OCI-LY1 (cell line): ENCODE data around the gene OGFR.
"Not testable (repeated sequence)": the region's sequence is repeated elsewhere in the genome, so short reads cannot be mapped to it uniquely, and the experiment has no call there.

Experiments used
- H2AFZ ChIP-seq: fragments of 200-600 bp; sonication (generic), shearing (Covaris generic); 2 replicates; pipeline ENCODE4 v1.6.0; 2014; ENCODE audit warnings: antibody characterized with exemption, mild to moderate bottlenecking, low read length
- H3F3A ChIP-seq: fragments of 200-600 bp; sonication (generic), shearing (Covaris generic); 2 replicates; pipeline ENCODE4 v1.6.0; 2014; ENCODE audit warnings: mild to moderate bottlenecking, antibody characterized with exemption, low read length, moderate library complexity; ENCODE audit not compliant: insufficient read depth
- H3K27ac ChIP-seq: fragments of 200-600 bp; sonication (generic); 2 replicates; pipeline ENCODE4 v1.5.1; 2014; ENCODE audit warnings: low read length, mixed run types, mild to moderate bottlenecking, low read depth; ENCODE audit not compliant: poor library complexity, severe bottlenecking
- H3K27me3 ChIP-seq: fragments of 200-600 bp; sonication (generic); 2 replicates; pipeline ENCODE4 v1.6.0; 2014; ENCODE audit warnings: antibody characterized with exemption, mild to moderate bottlenecking, low read length, moderate library complexity; ENCODE audit not compliant: insufficient read depth
- H3K36me3 ChIP-seq: fragments of 200-600 bp; sonication (generic); 2 replicates; pipeline ENCODE4 v1.6.1; 2014; ENCODE audit warnings: mild to moderate bottlenecking, antibody characterized with exemption, low read length, moderate library complexity, mixed read lengths; ENCODE audit not compliant: insufficient read depth
- H3K4me1 ChIP-seq: fragments of 200-600 bp; sonication (generic); 2 replicates; pipeline ENCODE4 v1.5.1; 2014; ENCODE audit warnings: mild to moderate bottlenecking, low read length, moderate library complexity; ENCODE audit not compliant: insufficient read depth, severe bottlenecking
- H3K4me2 ChIP-seq: fragments of 200-600 bp; sonication (generic), shearing (Covaris generic); 2 replicates; pipeline ENCODE4 v1.6.1; 2014; ENCODE audit warnings: low read length
- H3K4me3 ChIP-seq: fragments of 200-600 bp; sonication (generic); 2 replicates; pipeline ENCODE4 v1.5.1; 2014; ENCODE audit warnings: low read length, low read depth, mild to moderate bottlenecking, mixed read lengths; ENCODE audit not compliant: poor library complexity, severe bottlenecking
- H3K79me2 ChIP-seq: fragments of 200-600 bp; shearing (Covaris generic); 2 replicates; pipeline ENCODE4 v1.6.1; 2016; ENCODE audit warnings: mixed run types, low read length, mixed read lengths; ENCODE audit not compliant: insufficient read depth
- H3K9ac ChIP-seq: fragments of 200-600 bp; sonication (generic), shearing (Covaris generic); 2 replicates; pipeline ENCODE4 v1.6.1; 2014; ENCODE audit warnings: mild to moderate bottlenecking, low read length, mixed read lengths
- H3K9me2 ChIP-seq: fragments of 200-600 bp; sonication (generic), shearing (Covaris generic); 2 replicates; pipeline ENCODE4 v1.6.1; 2014; ENCODE audit warnings: low read depth, mild to moderate bottlenecking, low read length, mixed read lengths
- H3K9me3 ChIP-seq: fragments of 200-600 bp; shearing (Covaris generic); 2 replicates; pipeline ENCODE4 v1.6.1; 2014; ENCODE audit warnings: low read length, mixed read lengths
- H4K20me1 ChIP-seq: fragments of 200-600 bp; sonication (generic), shearing (Covaris generic); 2 replicates; pipeline ENCODE4 v1.6.0; 2016; ENCODE audit warnings: mild to moderate bottlenecking, low read length; ENCODE audit not compliant: insufficient read depth
- EZH2 ChIP-seq: fragments of 200-600 bp; sonication (generic), shearing (Covaris generic); IDR thresholded peaks from 2 replicates; pipeline ENCODE4 v1.8.0; 2017; ENCODE audit warnings: borderline replicate concordance, mixed run types, mild to moderate bottlenecking, antibody characterized with exemption, low read length, moderate library complexity, mixed read lengths
- TF ChIP-seq, protein P1 (sequence below): fragments of 200-600 bp; sonication (generic), shearing (Covaris generic); IDR thresholded peaks from 2 replicates; pipeline ENCODE4 v1.5.1; 2017; ENCODE audit warnings: mild to moderate bottlenecking, antibody characterized with exemption, low read length, moderate library complexity, mixed read lengths

OGFR gene

GRCh38 chr20:62844182-62844581 is 39.5 kb downstream of the OGFR start:
- no peaks in the 10 kb centered on the region for H4K20me1 ChIP-seq
- no peaks in the 10 kb centered on the region for H3K9me2 ChIP-seq
- no peak overlapping the region for H3K9ac ChIP-seq

DNA sequence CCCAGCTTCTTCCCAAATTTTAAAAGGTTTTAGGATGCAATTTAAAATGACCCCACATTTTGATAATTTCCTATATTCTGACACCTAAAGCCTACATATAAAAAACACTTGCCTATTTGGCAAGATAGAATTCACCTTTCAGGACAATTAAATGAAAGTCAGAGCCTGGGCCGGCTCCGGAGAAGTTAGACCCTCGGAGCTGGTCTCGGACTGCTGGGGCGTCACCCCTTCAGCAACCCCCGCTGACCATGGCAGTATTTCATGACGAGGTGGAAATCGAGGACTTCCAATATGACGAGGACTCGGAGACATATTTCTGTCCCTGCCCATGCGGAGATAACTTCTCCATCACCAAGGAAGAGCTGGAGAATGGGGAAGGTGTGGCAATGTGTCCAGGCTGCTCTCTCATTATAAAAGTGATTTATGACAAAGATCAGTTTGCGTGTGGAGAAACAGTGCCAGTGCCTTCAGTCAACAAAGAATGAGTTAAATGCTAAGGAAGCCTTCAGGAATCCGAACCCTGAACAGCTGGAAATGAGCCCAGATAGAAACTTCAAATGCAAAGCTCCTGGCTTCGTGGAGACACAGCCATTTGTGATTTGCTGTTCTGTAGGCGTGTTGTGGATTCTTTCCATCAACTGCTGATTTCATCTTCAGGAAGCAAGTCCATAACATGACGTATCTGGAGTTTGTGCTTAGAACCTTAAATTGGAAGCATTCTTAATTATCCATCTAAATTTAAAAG is 41.0 kb downstream of the OGFR start:
- no peak overlapping the region for H3K9ac ChIP-seq
- no peaks in the 10 kb centered on the region for H3K27me3 ChIP-seq
- TF ChIP-seq, protein P1, sequence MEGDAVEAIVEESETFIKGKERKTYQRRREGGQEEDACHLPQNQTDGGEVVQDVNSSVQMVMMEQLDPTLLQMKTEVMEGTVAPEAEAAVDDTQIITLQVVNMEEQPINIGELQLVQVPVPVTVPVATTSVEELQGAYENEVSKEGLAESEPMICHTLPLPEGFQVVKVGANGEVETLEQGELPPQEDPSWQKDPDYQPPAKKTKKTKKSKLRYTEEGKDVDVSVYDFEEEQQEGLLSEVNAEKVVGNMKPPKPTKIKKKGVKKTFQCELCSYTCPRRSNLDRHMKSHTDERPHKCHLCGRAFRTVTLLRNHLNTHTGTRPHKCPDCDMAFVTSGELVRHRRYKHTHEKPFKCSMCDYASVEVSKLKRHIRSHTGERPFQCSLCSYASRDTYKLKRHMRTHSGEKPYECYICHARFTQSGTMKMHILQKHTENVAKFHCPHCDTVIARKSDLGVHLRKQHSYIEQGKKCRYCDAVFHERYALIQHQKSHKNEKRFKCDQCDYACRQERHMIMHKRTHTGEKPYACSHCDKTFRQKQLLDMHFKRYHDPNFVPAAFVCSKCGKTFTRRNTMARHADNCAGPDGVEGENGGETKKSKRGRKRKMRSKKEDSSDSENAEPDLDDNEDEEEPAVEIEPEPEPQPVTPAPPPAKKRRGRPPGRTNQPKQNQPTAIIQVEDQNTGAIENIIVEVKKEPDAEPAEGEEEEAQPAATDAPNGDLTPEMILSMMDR: no peak
- no peak for TF ChIP-seq EZH2
- no peaks in the 10 kb centered on the region for H3K79me2 ChIP-seq
- no peaks in the 10 kb centered on the region for H3K9me2 ChIP-seq
- H3K4me3 ChIP-seq: no peak overlapping the region
- H3F3A ChIP-seq: no peaks in the 10 kb centered on the region
- H3K4me1 ChIP-seq: peaks cover 10% of the 10 kb centered on the region
- no peaks in the 10 kb centered on the region for H4K20me1 ChIP-seq
- H3K4me2 ChIP-seq: no peak overlapping the region
- H2AFZ ChIP-seq: no peak overlapping the region
- H3K27ac ChIP-seq: no peak overlapping the region
- H3K9me3 ChIP-seq: no peaks in the 10 kb centered on the region
- peaks cover 53% of the 10 kb centered on the region for H3K36me3 ChIP-seq

More at GRCh38 chr20:62844182-62844581, 39.5 kb downstream of the OGFR start:
- no peaks in the 10 kb centered on the region for H3K9me3 ChIP-seq
- H3K27ac ChIP-seq: no peak overlapping the region
- H3K27me3 ChIP-seq: no peaks in the 10 kb centered on the region
- H3K4me2 ChIP-seq: no peak overlapping the region
- no peaks in the 10 kb centered on the region for H3K79me2 ChIP-seq
- H3K36me3 ChIP-seq: peaks cover 41% of the 10 kb centered on the region
- H2AFZ ChIP-seq: no peak overlapping the region
- H3F3A ChIP-seq: no peaks in the 10 kb centered on the region
- H3K4me1 ChIP-seq: peaks cover 12% of the 10 kb centered on the region
- TF ChIP-seq EZH2: no peak
- TF ChIP-seq, protein P1: no peak
- no peak overlapping the region for H3K4me3 ChIP-seq

DNA sequence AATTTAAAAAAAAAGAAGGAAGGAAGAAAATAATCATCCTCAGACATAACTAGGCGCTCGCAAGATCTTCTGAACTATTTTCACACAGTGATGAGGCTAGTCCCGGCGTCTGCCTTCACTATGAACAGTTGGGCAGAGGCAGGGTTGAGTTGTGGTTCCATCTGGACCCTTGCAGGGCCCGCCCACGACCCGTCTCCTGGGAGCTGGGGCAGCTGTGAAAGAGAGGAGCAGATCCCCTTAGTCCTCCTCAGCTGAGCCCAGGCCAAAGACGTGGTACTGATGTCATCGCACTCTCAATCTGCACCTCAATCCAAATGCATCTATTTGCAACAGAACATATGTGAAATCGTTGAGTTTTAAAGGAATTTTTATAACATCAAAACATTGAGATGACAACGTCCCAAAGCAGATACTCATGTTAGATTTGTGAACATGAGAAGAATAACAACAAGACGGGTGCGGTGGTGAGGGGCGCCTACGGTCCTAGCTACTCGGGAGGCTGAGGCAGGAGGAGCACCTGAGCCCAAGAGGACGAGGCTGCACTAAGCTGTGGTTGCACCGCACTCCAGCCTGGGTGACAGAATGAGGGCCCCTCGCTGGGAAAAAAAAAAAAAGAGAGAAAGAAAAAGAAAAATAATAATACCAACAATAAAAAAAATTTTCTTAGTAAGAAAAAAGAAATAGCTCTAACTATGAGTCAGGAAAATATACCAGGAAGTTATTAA is 41.7 kb downstream of the OGFR start:
- H3K36me3 ChIP-seq: peaks cover 54% of the 10 kb centered on the region

DNA sequence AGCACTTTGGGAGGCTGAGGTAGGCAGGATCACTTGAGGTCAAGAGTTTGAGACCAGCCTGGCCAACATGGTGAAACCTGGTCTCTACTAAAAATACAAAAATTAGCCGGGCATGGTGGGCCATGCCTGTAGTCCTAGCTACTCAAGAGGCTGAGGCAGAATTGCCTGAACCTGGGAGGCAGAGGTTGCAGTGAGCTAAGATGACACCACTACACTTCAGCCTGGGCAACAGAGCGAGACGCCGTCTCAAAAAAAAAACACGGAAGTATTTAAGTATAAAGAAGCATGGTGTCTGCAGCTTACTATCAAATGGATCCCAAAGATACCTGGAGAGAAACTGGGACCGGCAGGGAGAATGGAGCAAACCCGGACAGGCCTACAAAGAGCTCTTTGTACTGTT is 44.3 kb downstream of the OGFR start:
- H2AFZ ChIP-seq, H3K4me2 ChIP-seq, H4K20me1 ChIP-seq, H3K9me3 ChIP-seq, H3K79me2 ChIP-seq, H3K4me3 ChIP-seq, H3K9me2 ChIP-seq, H3F3A ChIP-seq, H3K27me3 ChIP-seq: not testable (repeated sequence)
- Histone ChIP-seq H3K36me3 (peaks cover 72% of the 10 kb centered on the region), H3K9ac (0 out of 2 replicates have a peak overlapping the region, but pooled peaks have one; percentile 4), H3K27ac (peak overlapping the region; percentile 76), H3K4me1 (peaks cover 10% of the 10 kb centered on the region)

More for the DNA sequence above, 41.7 kb downstream of the OGFR start:
- no peak overlapping the region for H3K9ac ChIP-seq
- no peak overlapping the region for H3K27ac ChIP-seq
- H4K20me1 ChIP-seq: no peaks in the 10 kb centered on the region
- no peak overlapping the region for H3K4me3 ChIP-seq
- no peaks in the 10 kb centered on the region for H3F3A ChIP-seq
- TF ChIP-seq, protein P1: no peak
- TF ChIP-seq EZH2: no peak
- H3K9me2 ChIP-seq: no peaks in the 10 kb centered on the region
- no peak overlapping the region for H2AFZ ChIP-seq
- no peak overlapping the region for H3K4me2 ChIP-seq
- H3K27me3 ChIP-seq: no peaks in the 10 kb centered on the region
- no peaks in the 10 kb centered on the region for H3K9me3 ChIP-seq
- no peaks in the 10 kb centered on the region for H3K79me2 ChIP-seq
- H3K4me1 ChIP-seq: peaks cover 10% of the 10 kb centered on the region
